ENCODE measurements around the gene R3HCC1L.

The R3HCC1L gene

GRCh38 chr10:98292971-98293370 lies 158.5 kb downstream of the R3HCC1L start:
- no peak overlapping the region for H3K4me3 ChIP-seq (ENCODE audit: low read length)
- TF ChIP-seq CTCF (conservative IDR thresholded peaks at IDR 0.05; ENCODE audit: low read depth, low read length), result no peak
- DNase-seq (ENCODE audit: low read depth), result no peak

GRCh38 chr10:98293550-98294269 lies 159.3 kb downstream of the R3HCC1L start:
- DNase-seq (ENCODE audit: low read depth), result no peak

GRCh38 chr10:98294270-98294627 lies 159.8 kb downstream of the R3HCC1L start:
- no peak for TF ChIP-seq CTCF (conservative IDR thresholded peaks at IDR 0.05; ENCODE audit: low read depth, low read length)
- H3K4me3 ChIP-seq (ENCODE audit: low read length), result no peak overlapping the region
- DNase-seq (ENCODE audit: low read depth), result no peak

More at GRCh38 chr10:98293550-98294269, 159.3 kb downstream of the R3HCC1L start:
- no peak overlapping the region for H3K4me3 ChIP-seq (ENCODE audit: low read length)
- TF ChIP-seq CTCF (conservative IDR thresholded peaks at IDR 0.05; ENCODE audit: low read depth, low read length), result no peak

Measured in retinal pigment epithelial cell (primary cell).